ENCODE measurements around the gene NARF. TPM values are rescaled to one million over a fixed set of nuclear protein-coding genes. Genes with fewer than 3 reads are reported as not detected.
A peak's percentile ranks its signal among the peaks of the same experiment; 100 is the strongest.
"Not testable (repeated sequence)": the region's sequence is repeated elsewhere in the genome, so short reads cannot be mapped to it uniquely, and the experiment has no call there.

Gene NARF
- total and polyA plus RNA-seq, 9 donors, result 32.1 to 77.5 (median 55.4) TPM

DNA sequence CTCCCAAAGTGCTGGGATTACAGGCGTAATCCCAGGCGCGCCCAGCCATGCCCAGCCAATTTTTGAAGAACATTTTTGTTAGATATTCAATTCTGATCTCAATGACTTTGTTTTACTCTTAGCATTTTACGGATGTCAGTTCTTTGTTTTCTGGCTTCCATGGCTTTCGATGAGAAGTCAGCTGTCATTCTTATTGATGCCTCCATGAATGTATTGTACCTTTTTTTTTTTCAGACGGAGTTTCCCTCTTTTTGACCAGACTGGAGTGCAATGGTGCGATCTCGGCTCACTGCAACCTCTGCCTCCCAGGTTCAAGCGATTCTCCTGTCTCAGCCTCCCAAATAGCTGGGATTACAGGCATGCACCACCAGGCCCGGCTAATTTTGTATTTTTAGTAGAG lies 55.3 kb downstream of the NARF start:
- not testable (repeated sequence) for H3K4me1 ChIP-seq (ENCODE audit: control insufficient read depth, insufficient read depth, low read length); H3K27me3 ChIP-seq (ENCODE audit: control insufficient read depth, insufficient read depth, low read length); H3K27ac ChIP-seq (ENCODE audit: low read length); H3K36me3 ChIP-seq (ENCODE audit: control insufficient read depth, insufficient read depth, low read length); H3K4me3 ChIP-seq (ENCODE audit: low read length); DNase-seq; H3K9me3 ChIP-seq (replicated peaks; ENCODE audit: control insufficient read depth, low read depth, low read length)
- 95% methylated on average over 3 of the region's 10 CpGs for WGBS (ENCODE audit: insufficient coverage)

DNA sequence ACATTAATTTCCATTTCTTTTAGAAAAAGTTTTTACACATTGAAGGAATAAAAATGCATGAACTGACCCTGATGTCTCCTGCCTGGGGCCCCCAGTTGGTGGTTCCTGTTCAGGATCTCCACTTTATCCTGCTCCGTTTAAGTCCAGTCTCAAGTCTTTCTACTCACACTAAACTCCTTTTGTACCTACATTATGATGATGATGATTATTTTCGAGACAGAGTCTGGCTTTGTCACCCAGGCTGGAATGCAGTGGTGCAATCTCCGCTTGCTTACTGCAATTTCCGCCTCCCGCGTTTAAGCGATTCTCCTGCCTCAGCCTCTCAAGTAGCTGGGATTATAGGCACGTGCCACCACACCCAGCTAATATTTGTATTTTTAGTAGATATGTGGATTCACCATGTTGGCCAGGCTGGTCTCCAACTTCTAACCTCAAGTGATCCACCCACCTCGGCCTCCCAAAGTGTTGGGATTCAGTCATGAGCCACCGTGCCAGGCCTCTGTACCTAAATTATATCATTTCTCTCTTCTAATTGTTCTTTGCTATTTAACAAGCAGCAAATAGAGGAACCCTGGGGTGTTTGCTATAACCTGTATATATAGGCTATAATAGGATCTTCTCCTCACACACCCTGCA lies 58.8 kb downstream of the NARF start:
- no peak for DNase-seq
- Histone ChIP-seq H3K27me3 (ENCODE audit: control insufficient read depth, insufficient read depth, low read length) (no peaks in the 10 kb centered on the region), H3K4me1 (ENCODE audit: control insufficient read depth, insufficient read depth, low read length) (peaks cover 9% of the 10 kb centered on the region), H3K36me3 (ENCODE audit: control insufficient read depth, insufficient read depth, low read length) (no peaks in the 10 kb centered on the region), H3K9me3 (replicated peaks; ENCODE audit: control insufficient read depth, low read depth, low read length) (no peaks in the 10 kb centered on the region), H3K27ac (ENCODE audit: low read length) (no peak overlapping the region), H3K4me3 (ENCODE audit: low read length) (no peak overlapping the region)
- WGBS (ENCODE audit: insufficient coverage), result no CpG with 5 or more reads among the region's 10 CpGs

DNA sequence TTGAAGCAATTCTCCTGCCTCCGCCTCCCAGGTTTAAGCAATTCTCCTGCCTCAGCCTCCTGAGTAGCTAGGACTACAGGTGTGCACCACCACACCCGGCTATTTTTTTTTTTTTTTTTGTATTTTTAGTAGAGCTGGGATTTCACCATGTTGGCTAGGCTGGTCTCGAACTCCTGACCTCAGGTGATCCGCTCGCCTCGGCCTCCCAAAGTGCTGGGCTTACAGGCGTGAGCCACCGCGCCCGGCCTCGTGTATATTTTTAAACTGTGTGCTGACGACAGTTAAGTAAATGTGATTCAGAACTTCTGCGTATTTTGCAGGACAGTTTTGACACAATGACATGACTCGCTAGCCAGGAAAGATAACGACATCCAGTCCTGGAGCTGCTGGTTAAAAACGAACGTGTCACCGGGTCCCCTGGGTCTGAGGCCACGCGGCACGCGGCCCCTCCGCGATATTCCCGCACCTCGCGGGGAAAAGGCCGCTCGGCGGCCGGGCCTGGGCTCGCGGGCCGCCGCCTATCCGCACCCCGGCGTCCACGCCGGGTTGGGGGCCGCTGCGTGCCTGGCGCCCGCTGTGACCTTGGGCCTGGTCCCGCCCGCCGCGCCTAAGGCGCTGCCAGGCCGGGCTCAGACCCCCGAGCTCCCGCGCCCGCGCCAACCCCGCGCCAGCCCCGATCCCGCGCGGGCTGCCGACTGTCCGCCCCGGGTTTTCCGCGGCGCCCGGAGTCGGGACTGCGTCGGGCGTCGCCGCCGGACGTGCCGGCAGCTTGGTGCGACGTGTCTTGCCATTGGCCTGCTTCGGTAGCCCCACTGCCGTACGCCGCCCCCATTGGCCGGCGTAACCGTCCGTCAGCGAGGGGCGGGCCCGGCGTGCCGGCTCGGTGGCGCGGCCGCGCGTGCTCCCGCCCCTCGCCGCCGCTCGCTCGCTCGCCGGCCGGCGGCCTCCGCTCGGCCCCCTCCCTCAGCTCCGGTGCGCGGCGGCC lies 60.6 kb downstream of the NARF start, which contains the start of gene FOXK2:
FOXK2 (plus strand) TSS at position 907 of the 985 bp plus-strand sequence. CDS start 157 bp downstream, outside the sequence.
- H3K4me1 ChIP-seq (ENCODE audit: control insufficient read depth, insufficient read depth, low read length), result peaks cover 9% of the 10 kb centered on the region
- H3K27ac ChIP-seq (ENCODE audit: low read length), result peak within 1 kb of the TSS; percentile 91
- no peaks in the 10 kb centered on the region for H3K36me3 ChIP-seq (ENCODE audit: control insufficient read depth, insufficient read depth, low read length)
- no peaks in the 10 kb centered on the region for H3K27me3 ChIP-seq (ENCODE audit: control insufficient read depth, insufficient read depth, low read length)
- WGBS (ENCODE audit: insufficient coverage), result 1% methylated on average over 112 of the region's 114 CpGs
- no peaks in the 10 kb centered on the region for H3K9me3 ChIP-seq (replicated peaks; ENCODE audit: control insufficient read depth, low read depth, low read length)
- DNase-seq, result peak; percentile 98
- H3K4me3 ChIP-seq (ENCODE audit: low read length), result peak within 1 kb of the TSS; percentile 69

DNA sequence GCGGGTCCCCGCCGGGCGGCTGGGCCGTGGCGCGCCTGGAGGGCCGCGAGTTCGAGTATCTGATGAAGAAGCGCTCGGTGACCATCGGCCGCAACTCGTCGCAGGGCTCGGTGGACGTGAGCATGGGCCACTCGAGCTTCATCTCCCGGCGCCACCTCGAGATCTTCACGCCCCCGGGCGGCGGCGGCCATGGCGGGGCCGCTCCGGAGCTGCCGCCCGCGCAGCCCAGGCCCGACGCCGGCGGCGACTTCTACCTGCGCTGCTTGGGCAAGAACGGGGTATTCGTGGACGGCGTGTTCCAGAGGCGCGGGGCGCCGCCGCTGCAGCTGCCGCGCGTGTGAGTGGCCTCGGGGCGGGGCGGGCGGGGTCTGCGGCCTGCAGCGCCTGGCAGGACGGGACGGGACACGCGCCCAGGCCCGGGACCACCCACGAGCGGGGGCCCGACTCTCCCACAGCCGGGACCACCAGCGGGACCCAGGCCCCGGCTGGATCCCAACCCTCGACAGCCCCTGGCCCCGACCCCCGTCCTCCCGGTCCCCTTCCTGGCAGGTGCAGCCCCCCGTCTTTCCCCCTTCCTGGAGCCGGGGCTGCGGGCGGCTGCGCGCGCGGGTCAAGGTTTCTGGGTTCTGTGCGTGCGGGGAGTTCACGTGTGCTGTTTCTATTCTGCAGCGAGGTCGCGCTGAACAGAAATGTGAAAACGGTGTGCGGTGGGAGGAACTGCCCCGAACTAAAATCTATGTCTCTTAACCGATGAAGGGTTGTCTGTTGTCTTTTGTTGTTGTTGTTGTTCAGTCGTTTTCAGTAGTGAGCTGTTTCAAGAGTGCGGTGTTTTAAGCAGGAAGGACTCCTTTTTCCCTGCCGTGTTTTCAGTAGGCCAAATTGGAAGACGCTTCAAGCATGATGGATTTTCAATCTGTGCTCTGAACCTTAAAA lies 61.7 kb downstream of the NARF start:
- peak; percentile 69 for DNase-seq
- WGBS (ENCODE audit: insufficient coverage), result under 1% methylated on average over 90 of the region's 94 CpGs
- Histone ChIP-seq H3K4me1 (ENCODE audit: control insufficient read depth, insufficient read depth, low read length) (peaks cover 18% of the 10 kb centered on the region), H3K9me3 (replicated peaks; ENCODE audit: control insufficient read depth, low read depth, low read length) (no peaks in the 10 kb centered on the region), H3K36me3 (ENCODE audit: control insufficient read depth, insufficient read depth, low read length) (no peaks in the 10 kb centered on the region), H3K27me3 (ENCODE audit: control insufficient read depth, insufficient read depth, low read length) (no peaks in the 10 kb centered on the region), H3K4me3 (ENCODE audit: low read length) (peak overlapping the region; percentile 69), H3K27ac (ENCODE audit: low read length) (peak overlapping the region; percentile 84)

DNA sequence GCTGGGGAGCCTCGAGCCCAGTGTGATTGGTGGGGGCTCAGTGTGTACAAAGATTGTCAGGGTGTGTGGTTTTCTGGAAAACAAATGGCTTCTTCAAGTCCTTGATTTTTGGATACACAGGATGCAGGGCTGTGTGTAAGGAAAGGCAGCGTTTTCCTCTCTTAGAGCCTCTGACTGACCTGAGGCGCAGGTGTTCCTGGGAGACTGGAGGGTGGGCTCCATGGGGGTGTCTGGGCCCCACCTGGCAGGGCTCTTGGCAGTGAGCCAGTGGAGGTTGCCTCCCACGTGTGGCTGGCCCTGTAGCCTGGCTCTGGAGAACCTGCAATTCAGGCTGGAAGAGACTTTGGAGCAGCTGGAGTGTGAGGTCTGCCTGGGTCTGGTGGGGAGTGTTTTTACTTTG lies 66.0 kb downstream of the NARF start:
- Histone ChIP-seq H3K4me1 (ENCODE audit: control insufficient read depth, insufficient read depth, low read length) (peaks cover 37% of the 10 kb centered on the region), H3K4me3 (ENCODE audit: low read length) (no peak overlapping the region)

DNA sequence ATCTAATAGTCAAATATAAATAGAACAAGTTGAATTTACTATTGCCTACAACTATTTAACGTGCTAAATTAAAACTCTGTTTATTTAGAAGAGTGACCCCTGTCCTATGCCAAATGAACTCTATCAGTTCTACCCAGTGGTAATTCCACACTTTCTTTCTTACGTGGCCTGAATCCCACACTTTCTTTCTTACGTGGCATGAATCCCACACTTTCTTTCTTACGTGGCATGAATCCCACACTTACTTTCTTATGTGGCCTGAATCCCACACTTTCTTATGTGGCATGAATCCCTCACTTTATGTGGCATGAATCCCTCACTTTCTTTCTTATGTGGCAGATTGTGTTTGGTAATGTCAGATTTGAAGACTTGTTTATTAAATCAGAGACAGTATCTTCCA lies 67.2 kb downstream of the NARF start:
- 72% methylated on average over 3 of the region's 4 CpGs for WGBS (ENCODE audit: insufficient coverage)
- Histone ChIP-seq H3K4me3 (ENCODE audit: low read length) (no peak overlapping the region), H3K4me1 (ENCODE audit: control insufficient read depth, insufficient read depth, low read length) (peaks cover 37% of the 10 kb centered on the region), H3K9me3 (replicated peaks; ENCODE audit: control insufficient read depth, low read depth, low read length) (no peaks in the 10 kb centered on the region), H3K36me3 (ENCODE audit: control insufficient read depth, insufficient read depth, low read length) (no peaks in the 10 kb centered on the region), H3K27ac (ENCODE audit: low read length) (no peak overlapping the region), H3K27me3 (ENCODE audit: control insufficient read depth, insufficient read depth, low read length) (no peaks in the 10 kb centered on the region)
- no peak for DNase-seq

More for the DNA sequence above, 66.0 kb downstream of the NARF start:
- Histone ChIP-seq H3K36me3 (ENCODE audit: control insufficient read depth, insufficient read depth, low read length) (no peaks in the 10 kb centered on the region), H3K9me3 (replicated peaks; ENCODE audit: control insufficient read depth, low read depth, low read length) (no peaks in the 10 kb centered on the region), H3K27me3 (ENCODE audit: control insufficient read depth, insufficient read depth, low read length) (no peaks in the 10 kb centered on the region), H3K27ac (ENCODE audit: low read length) (peak overlapping the region; percentile 42)
- DNase-seq, result no peak
- WGBS (ENCODE audit: insufficient coverage), result 56% methylated on average over 4 of the region's 4 CpGs

DNA sequence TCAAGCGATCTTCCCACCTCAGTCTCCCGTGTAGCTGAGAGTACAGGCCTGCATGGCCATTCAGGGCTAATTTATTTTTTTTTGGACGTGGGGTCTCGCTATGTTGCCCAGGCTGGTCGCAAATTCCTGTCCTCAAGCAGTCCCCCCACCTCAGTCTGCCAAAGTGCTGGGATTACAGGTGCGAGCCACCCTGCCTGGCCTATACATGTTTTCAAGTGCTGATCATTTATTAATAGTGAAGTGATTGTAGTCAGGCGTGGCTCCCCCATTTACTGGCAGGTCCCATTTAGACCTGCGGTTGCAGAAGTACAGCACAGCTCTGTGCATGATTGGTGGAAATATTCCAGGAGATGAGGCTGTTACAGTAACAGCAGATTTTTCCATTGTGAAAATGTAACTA lies 69.4 kb downstream of the NARF start:
- 59% methylated on average over 7 of the region's 8 CpGs for WGBS (ENCODE audit: insufficient coverage)
- peak; percentile 90 for DNase-seq
- Histone ChIP-seq H3K27me3 (ENCODE audit: control insufficient read depth, insufficient read depth, low read length) (no peaks in the 10 kb centered on the region), H3K9me3 (replicated peaks; ENCODE audit: control insufficient read depth, low read depth, low read length) (no peaks in the 10 kb centered on the region), H3K36me3 (ENCODE audit: control insufficient read depth, insufficient read depth, low read length) (no peaks in the 10 kb centered on the region), H3K4me1 (ENCODE audit: control insufficient read depth, insufficient read depth, low read length) (peaks cover 35% of the 10 kb centered on the region), H3K4me3 (ENCODE audit: low read length) (no peak overlapping the region), H3K27ac (ENCODE audit: low read length) (peak overlapping the region; percentile 45)

DNA sequence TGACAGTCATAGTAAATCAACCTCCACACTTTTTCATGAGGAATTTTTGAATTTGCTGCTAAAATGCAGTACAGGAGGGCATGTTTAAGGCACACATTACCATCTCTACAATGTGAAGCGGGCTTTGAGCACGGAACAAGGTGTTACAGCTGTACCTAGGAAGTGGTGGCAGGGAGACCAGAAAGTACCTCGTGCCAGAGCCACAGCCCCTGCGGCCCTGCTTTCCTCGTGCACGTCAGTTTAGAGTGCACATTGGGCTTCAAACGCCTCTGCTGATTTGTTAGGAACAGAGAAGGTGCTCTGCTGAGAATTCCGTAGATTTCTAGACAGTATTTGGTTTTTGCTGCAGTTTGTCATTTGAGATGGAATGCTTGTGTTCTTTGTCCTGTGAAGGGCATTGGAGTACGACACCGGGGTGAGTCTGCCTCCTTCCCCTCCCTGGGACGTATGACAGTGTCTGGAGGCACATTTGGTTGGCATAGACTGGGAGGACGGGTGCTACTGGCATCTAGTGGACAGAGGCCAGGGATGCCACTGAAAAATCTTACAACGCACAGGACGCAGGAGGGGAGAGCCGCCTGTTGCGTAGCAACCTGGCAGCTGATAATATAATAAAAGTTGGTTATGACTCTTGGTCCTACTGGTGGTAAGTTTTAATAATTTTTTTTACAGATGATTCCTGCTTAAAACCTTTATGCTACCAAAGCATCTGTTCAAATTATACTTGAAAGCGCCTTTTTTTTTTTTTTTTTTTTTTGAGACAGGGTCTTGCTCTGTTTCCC lies 70.1 kb downstream of the NARF start:
- Histone ChIP-seq H3K27me3 (ENCODE audit: control insufficient read depth, insufficient read depth, low read length) (no peaks in the 10 kb centered on the region), H3K36me3 (ENCODE audit: control insufficient read depth, insufficient read depth, low read length) (no peaks in the 10 kb centered on the region), H3K4me1 (ENCODE audit: control insufficient read depth, insufficient read depth, low read length) (peaks cover 35% of the 10 kb centered on the region), H3K4me3 (ENCODE audit: low read length) (no peak overlapping the region), H3K9me3 (replicated peaks; ENCODE audit: control insufficient read depth, low read depth, low read length) (no peaks in the 10 kb centered on the region), H3K27ac (ENCODE audit: low read length) (peak overlapping the region; percentile 83)
- WGBS (ENCODE audit: insufficient coverage), result 52% methylated on average over 10 of the region's 17 CpGs
- DNase-seq, result peak; percentile 76

DNA sequence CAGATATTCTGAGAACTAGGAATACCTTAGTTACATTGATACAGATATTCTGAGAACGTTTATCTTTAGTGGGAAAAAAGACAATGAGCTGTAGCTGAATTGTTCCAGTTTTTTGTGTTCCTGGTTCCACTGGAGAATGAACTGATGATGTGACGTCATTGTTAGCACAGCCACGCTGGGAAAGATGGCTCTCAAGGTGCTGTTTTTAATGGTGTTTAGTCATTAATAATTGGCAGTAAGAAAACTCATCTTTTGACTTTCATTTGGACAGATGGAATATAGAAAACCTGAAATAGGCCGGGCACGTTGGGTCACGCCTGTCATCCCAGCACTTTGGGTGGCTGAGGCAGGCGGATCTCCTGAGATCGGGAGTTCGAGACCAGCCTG lies 71.4 kb downstream of the NARF start:
- no peaks in the 10 kb centered on the region for H3K27me3 ChIP-seq (ENCODE audit: control insufficient read depth, insufficient read depth, low read length)
- H3K4me1 ChIP-seq (ENCODE audit: control insufficient read depth, insufficient read depth, low read length), result peaks cover 33% of the 10 kb centered on the region
- no peak overlapping the region for H3K4me3 ChIP-seq (ENCODE audit: low read length)
- no peaks in the 10 kb centered on the region for H3K9me3 ChIP-seq (replicated peaks; ENCODE audit: control insufficient read depth, low read depth, low read length)
- no peaks in the 10 kb centered on the region for H3K36me3 ChIP-seq (ENCODE audit: control insufficient read depth, insufficient read depth, low read length)
- H3K27ac ChIP-seq (ENCODE audit: low read length), result peak overlapping the region; percentile 5
- WGBS (ENCODE audit: insufficient coverage), result 76% methylated on average over 2 of the region's 9 CpGs
- DNase-seq, result no peak

Measured in muscle of leg (tissue), 11 donors.